CD4-positive, alpha-beta memory T cell (primary cell): ENCODE data around the gene OTUD5. TPM values are rescaled to one million over a fixed set of nuclear protein-coding genes. Genes with fewer than 3 reads are reported as not detected.

Experiments used
- CTCF ChIA-PET: fragments of 350-600 bp; sonication (Branson Sonifier 250); formaldehyde crosslinking; loops from one replicate; lab custom pipeline; 2021; ENCODE audit warnings: inconsistent platforms; ENCODE audit not compliant: partially characterized antibody; lab: Charles Lee
- POLR2A ChIA-PET: fragments of 350-600 bp; sonication (Branson Sonifier 250); formaldehyde crosslinking; loops from one replicate; lab custom pipeline; 2021; ENCODE audit not compliant: partially characterized antibody; lab: Charles Lee
- DNase-seq, 5 donors: peaks; one replicate each; pipeline versions ENCODE4 v3.0.0 to v3.0.0-alpha.2; 2020 to 2022; ENCODE audit warnings: mixed read lengths in 1 of 5
- H3K27ac ChIP-seq: one replicate; pipeline ENCODE4 v1.7.0; 2013; ENCODE audit warnings: low read depth, low read length
- H3K27me3 ChIP-seq: 2 replicates; pipeline ENCODE4 v1.7.0; 2013; ENCODE audit warnings: mild to moderate bottlenecking, low read length, moderate library complexity; ENCODE audit not compliant: insufficient read depth
- H3K36me3 ChIP-seq: 2 replicates; pipeline ENCODE4 v1.7.0; 2013; ENCODE audit warnings: mild to moderate bottlenecking, low read length, moderate library complexity; ENCODE audit not compliant: insufficient read depth
- H3K4me1 ChIP-seq: 2 replicates; pipeline ENCODE4 v1.7.0; 2013; ENCODE audit warnings: mild to moderate bottlenecking, low read length, moderate library complexity; ENCODE audit not compliant: insufficient read depth
- H3K4me3 ChIP-seq, 2 donors: one replicate each; pipeline ENCODE4 v1.7.0; 2013; ENCODE audit warnings: low read length in 2 of 2, mild to moderate bottlenecking in 1 of 2
- H3K9me3 ChIP-seq, 2 donors: one replicate each; pipeline ENCODE4 v1.7.0; 2013; ENCODE audit warnings: low read length in 2 of 2, control low read depth in 1 of 2; ENCODE audit not compliant: control insufficient read depth in 1 of 2
- H3K27ac Mint-ChIP-seq, 7 donors: one replicate each; pipeline ENCODE4 v1.8.0; 2020 to 2021; ENCODE audit warnings: mixed read lengths in 7 of 7, mild to moderate bottlenecking in 6 of 7, inconsistent platforms in 3 of 7, moderate library complexity in 3 of 7
- H3K27me3 Mint-ChIP-seq, 2 donors: one replicate each; pipeline ENCODE4 v1.8.0; 2020 to 2021; ENCODE audit warnings: mixed read lengths in 2 of 2
- H3K36me3 Mint-ChIP-seq, 2 donors: one replicate each; pipeline ENCODE4 v1.8.0; 2020 to 2021; ENCODE audit warnings: mixed read lengths in 2 of 2, inconsistent platforms in 1 of 2, mild to moderate bottlenecking in 1 of 2
- H3K4me1 Mint-ChIP-seq, 4 donors: one replicate each; pipeline ENCODE4 v1.8.0; 2020 to 2021; ENCODE audit warnings: mixed read lengths in 4 of 4, mild to moderate bottlenecking in 1 of 4
- H3K4me3 Mint-ChIP-seq, 8 donors: one replicate each; pipeline ENCODE4 v1.8.0; 2020 to 2021; ENCODE audit warnings: mixed read lengths in 8 of 8, mild to moderate bottlenecking in 7 of 8, moderate library complexity in 6 of 8, inconsistent platforms in 3 of 8
- H3K9me3 Mint-ChIP-seq, 8 donors: one replicate each; pipeline ENCODE4 v1.8.0; 2020 to 2021; ENCODE audit warnings: mixed read lengths in 8 of 8, mild to moderate bottlenecking in 5 of 8, inconsistent platforms in 3 of 8, moderate library complexity in 1 of 8
- intact Hi-C: fragments of 100-400 bp; cut with micrococcal nuclease; formaldehyde crosslinking; loops from one replicate; pipeline ENCODE4 v1.15.1; 2023
- polyA plus RNA-seq, 2 donors: library from polyadenylated mRNA; unstranded; fragments of 300-500 nt; fragmentation: Illumina TruSeq; gene quantifications; one replicate each; pipeline ENCODE4 v1.2.3, GENCODE V29; 2021
- total RNA-seq, 2 experiments: library from RNA; stranded (reverse); gene quantifications; one replicate each; pipeline ENCODE4 v1.2.3, GENCODE V29; 2021

The OTUD5 gene
- total and polyA plus RNA-seq, 4 experiments from 2014 or later: 16.5 to 94.5 (median 68.8) TPM

- H3K4me1 Mint-ChIP-seq: peaks cover 69 to 97% (median 85%) of the 10 kb centered on the region in 4 donors
- ChIA-PET POLR2A (interaction anchor here (1.0 to 11.3 kb wide), 16 partner anchors 10 to 291 kb away, joined by 3 to 235 read pairs (median 6); partner anchors contain the start of genes GRIPAP1, HDAC6, OTUD5 and PIM2), CTCF (interaction anchor here (0.8 to 4.2 kb wide), 7 partner anchors 9 to 291 kb away, joined by 3 to 23 read pairs (median 3); partner anchors contain the start of gene SLC35A2)
- peak overlapping the region; percentile 92 to 99 (median 96) for H3K27ac Mint-ChIP-seq
- intact Hi-C loops: loop anchor here (1.0 to 2.0 kb wide), 2 partner anchors 17 to 291 kb away; partner anchors contain the start of gene OTUD5
- no peaks in the 10 kb centered on the region for H3K27me3 Mint-ChIP-seq
- Histone ChIP-seq H3K4me1 (peaks cover 98% of the 10 kb centered on the region), H3K27ac (peak overlapping the region; percentile 94), H3K36me3 (no peaks in the 10 kb centered on the region), H3K27me3 (no peaks in the 10 kb centered on the region), H3K4me3 (peak overlapping the region in 1 of 2 donors; percentile 41), H3K9me3 (no peaks in the 10 kb centered on the region)
- peaks cover 0 to 7% (median 0%) of the 10 kb centered on the region in 8 donors for H3K9me3 Mint-ChIP-seq
- peak overlapping the region; percentile 71 to 87 (median 80) for H3K4me3 Mint-ChIP-seq
- H3K36me3 Mint-ChIP-seq: peaks cover 6 to 46% of the 10 kb centered on the region in 2 donors
- DNase-seq: peak; percentile 43 to 61 (median 54)
Measured at GRCh38 chrX:48939524-48940228, 17.7 kb downstream of the OTUD5 start.

DNA sequence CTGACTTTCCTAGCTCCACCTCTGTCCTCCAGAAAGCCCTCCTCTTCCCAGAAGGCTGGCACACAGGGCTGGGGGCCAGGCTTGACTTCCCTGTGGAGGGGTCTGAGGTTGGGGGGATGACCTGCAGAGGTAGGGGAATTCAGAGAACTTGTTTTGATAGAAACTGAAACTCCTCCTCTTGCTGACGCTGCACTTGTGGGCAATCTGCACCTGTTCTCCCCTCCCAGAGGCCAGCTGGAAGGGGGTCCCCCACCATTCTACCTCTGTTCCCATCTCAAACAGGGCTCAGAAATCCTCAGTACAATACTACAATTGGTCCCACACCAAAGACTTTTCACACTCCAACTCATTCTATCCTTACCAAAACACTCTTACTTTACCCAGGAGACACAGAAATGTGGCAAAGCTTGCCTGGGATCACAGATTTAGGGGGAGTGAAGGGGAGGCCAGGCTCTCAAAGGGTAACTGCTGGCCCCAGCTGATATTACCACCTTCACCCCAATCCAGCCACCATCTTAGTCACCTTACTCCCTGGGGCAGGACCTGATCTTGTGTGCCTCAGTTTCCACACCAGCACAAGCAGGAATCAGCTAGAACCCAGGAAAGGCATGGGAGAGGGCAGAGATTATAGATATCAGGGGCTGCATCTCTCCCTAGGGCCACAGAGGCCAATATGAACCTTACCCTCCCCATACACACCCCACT, 18.5 kb downstream of the OTUD5 start:
- Mint-ChIP-seq H3K9me3 (peaks cover 0 to 7% (median 0%) of the 10 kb centered on the region in 8 donors), H3K27ac (peak overlapping the region; percentile 92 to 99 (median 96)), H3K4me1 (peaks cover 72 to 98% (median 89%) of the 10 kb centered on the region in 4 donors), H3K36me3 (peaks cover 14 to 54% of the 10 kb centered on the region in 2 donors), H3K4me3 (peak overlapping the region; percentile 71 to 87 (median 80)), H3K27me3 (no peaks in the 10 kb centered on the region)
- H3K9me3 ChIP-seq: no peaks in the 10 kb centered on the region
- peak overlapping the region; percentile 94 for H3K27ac ChIP-seq
- ChIA-PET POLR2A (interaction anchor here (1.1 to 11.3 kb wide), 16 partner anchors 9 to 291 kb away, joined by 3 to 235 read pairs (median 6); partner anchors contain the start of genes GRIPAP1, HDAC6, OTUD5 and PIM2), CTCF (interaction anchor here (0.8 to 4.2 kb wide), 6 partner anchors 10 to 291 kb away, joined by 3 to 23 read pairs (median 8); no protein-coding TSS in a partner anchor)
- peaks cover 2% of the 10 kb centered on the region for H3K36me3 ChIP-seq
- intact Hi-C loops: loop anchor here (1.0 to 2.0 kb wide), 2 partner anchors 18 to 291 kb away; partner anchors contain the start of gene OTUD5
- peak; percentile 73 to 88 (median 78) for DNase-seq
- peaks cover 98% of the 10 kb centered on the region for H3K4me1 ChIP-seq
- peak overlapping the region; percentile 3 to 41 for H3K4me3 ChIP-seq
- H3K27me3 ChIP-seq: no peaks in the 10 kb centered on the region

DNA sequence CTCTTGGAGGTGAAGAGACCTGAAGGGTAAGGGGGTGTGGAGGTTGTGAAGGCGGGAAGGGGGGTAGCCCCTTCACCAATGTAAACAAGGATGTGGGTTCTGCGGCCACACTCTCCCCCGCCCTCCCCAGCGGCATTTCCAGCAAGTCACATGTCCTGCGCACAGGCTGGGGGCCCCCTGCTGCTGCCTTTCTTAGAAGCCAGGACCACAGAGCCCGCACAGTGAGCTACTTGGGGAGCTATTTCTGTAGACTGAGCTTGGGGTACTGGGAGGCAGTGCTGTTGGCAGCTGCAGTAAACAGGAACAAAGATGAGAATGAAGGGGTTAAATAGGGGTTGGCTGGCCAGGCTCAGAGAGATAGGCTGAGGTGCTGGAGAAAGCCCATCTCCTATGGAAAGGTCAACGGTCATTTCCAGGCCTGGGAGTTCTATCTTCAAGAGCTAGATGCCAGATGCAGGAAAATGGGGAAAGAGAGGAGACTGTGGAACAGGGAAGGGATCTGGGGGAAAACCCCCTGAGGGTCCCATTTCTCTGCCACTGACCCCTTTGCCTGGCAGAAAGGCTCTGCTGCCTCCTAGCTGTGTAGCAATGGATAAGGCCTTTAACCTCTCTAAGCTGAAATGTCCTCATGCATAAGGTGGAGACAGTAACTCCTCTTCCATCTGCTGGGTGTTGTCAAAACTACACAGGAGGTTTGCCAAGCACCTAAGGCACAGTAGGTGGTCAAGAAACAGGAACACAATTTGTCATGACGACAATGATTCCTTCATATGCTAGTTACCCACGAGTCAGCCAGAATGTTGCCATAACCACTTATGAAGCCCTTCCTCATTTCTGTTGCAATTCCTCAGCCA, 20.1 kb downstream of the OTUD5 start:
- H3K4me1 Mint-ChIP-seq: peaks cover 63 to 91% (median 80%) of the 10 kb centered on the region in 4 donors
- H3K36me3 ChIP-seq: peaks cover 5% of the 10 kb centered on the region
- H3K27ac Mint-ChIP-seq: peak overlapping the region; percentile 92 to 99 (median 96)
- peak overlapping the region; percentile 29 to 58 for H3K4me3 ChIP-seq
- CTCF ChIA-PET: interaction anchor here (0.9 to 4.2 kb wide), 14 partner anchors 9 to 289 kb away, joined by 3 to 23 read pairs (median 8); partner anchors contain the start of genes PIM2, PQBP1 and TIMM17B
- intact Hi-C loops: loop anchor here (1.0 to 2.0 kb wide), 4 partner anchors 8 to 306 kb away; partner anchors contain the start of gene PIM2
- H3K4me3 Mint-ChIP-seq: peak overlapping the region; percentile 73 to 87 (median 83)
- POLR2A ChIA-PET: interaction anchor here (0.6 to 11.3 kb wide), 20 partner anchors 9 to 254 kb away, joined by 3 to 235 read pairs (median 6); partner anchors contain the start of genes GRIPAP1, HDAC6, KCND1 and OTUD5
- no peaks in the 10 kb centered on the region for H3K27me3 ChIP-seq
- peak; percentile 92 to 95 (median 92) for DNase-seq
- H3K36me3 Mint-ChIP-seq: peaks cover 20 to 49% of the 10 kb centered on the region in 2 donors
- H3K27ac ChIP-seq: peak overlapping the region; percentile 94
- no peaks in the 10 kb centered on the region for H3K9me3 ChIP-seq
- no peaks in the 10 kb centered on the region for H3K27me3 Mint-ChIP-seq
- peaks cover 93% of the 10 kb centered on the region for H3K4me1 ChIP-seq
- H3K9me3 Mint-ChIP-seq: peaks cover 0 to 7% (median 0%) of the 10 kb centered on the region in 8 donors

DNA sequence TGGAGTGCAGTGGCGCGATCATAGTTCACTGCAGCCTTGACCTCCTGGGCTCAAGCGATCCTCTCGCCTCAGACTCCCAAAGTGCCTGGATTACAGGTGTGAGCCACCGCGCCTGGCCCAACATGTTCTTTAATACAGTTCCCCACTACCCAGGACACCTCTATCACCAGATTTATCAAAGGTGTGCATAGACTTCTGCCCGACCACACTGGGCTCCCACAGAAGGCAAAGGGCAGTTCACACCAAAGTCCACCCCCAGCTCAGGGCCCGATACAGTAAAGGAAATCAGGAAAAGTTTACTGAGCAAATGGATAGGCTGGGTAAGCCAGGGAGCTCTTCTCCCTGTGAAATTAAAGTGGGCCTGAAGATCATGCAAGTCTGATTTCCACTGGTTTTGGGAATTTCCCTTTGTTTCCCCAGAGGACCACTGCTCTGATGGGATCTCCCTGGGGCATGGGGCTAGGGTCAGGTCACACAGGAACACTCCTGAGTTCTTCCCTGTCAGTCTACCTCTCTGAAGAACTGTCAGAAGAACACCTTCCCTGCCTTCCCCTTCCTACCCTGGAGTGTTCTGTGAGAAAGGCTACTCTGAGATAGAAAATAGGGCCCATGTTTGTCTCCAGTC, 20.9 kb downstream of the OTUD5 start:
- H3K4me3 Mint-ChIP-seq: peak overlapping the region; percentile 73 to 87 (median 83)
- peaks cover 20 to 43% of the 10 kb centered on the region in 2 donors for H3K36me3 Mint-ChIP-seq
- H3K27me3 Mint-ChIP-seq: no peaks in the 10 kb centered on the region
- POLR2A ChIA-PET: interaction anchor here (0.9 to 11.3 kb wide), 17 partner anchors 9 to 253 kb away, joined by 3 to 235 read pairs (median 10); partner anchors contain the start of genes GRIPAP1, KCND1, OTUD5 and PIM2
- H3K9me3 ChIP-seq: no peaks in the 10 kb centered on the region
- H3K4me1 Mint-ChIP-seq: peaks cover 56 to 83% (median 73%) of the 10 kb centered on the region in 4 donors
- peaks cover 85% of the 10 kb centered on the region for H3K4me1 ChIP-seq
- H3K9me3 Mint-ChIP-seq: peaks cover 0 to 5% (median 0%) of the 10 kb centered on the region in 8 donors
- intact Hi-C loops: loop anchor here (1.0 to 2.0 kb wide), 4 partner anchors 9 to 305 kb away; partner anchors contain the start of gene PIM2
- H3K36me3 ChIP-seq: peaks cover 5% of the 10 kb centered on the region
- H3K27ac Mint-ChIP-seq: peak overlapping the region; percentile 92 to 99 (median 96)
- peak overlapping the region in 1 of 2 donors; percentile 58 for H3K4me3 ChIP-seq
- CTCF ChIA-PET: interaction anchor here (0.9 to 4.2 kb wide), 12 partner anchors 10 to 288 kb away, joined by 3 to 23 read pairs (median 10); partner anchors contain the start of genes PIM2, PQBP1 and TIMM17B
- no peaks in the 10 kb centered on the region for H3K27me3 ChIP-seq
- H3K27ac ChIP-seq: peak overlapping the region; percentile 94
- no peak for DNase-seq

DNA sequence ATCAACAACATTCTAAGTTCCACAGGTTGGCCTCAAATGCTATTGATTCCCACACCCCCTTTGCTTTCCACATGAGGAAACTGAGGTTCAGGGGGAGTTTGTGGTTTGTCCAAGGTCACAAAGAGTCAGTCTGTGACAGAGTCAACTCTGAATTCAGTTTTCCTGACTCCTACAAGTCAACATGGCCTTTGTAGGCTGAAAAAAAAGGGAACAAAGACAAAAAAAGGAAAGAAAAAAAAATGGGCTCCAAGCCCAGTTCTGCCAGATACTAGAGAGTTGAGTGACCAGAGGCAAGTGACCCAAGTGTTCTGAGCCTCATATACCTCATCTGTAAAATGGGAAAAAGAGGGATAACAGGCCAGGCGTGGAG, 22.1 kb downstream of the OTUD5 start:
- H3K36me3 Mint-ChIP-seq: peaks cover 21 to 49% of the 10 kb centered on the region in 2 donors
- Histone ChIP-seq H3K9me3 (no peaks in the 10 kb centered on the region), H3K4me1 (peaks cover 73% of the 10 kb centered on the region), H3K4me3 (no peak overlapping the region), H3K36me3 (peaks cover 5% of the 10 kb centered on the region), H3K27ac (peak overlapping the region; percentile 68), H3K27me3 (no peaks in the 10 kb centered on the region)
- peaks cover 0 to 5% (median 0%) of the 10 kb centered on the region in 8 donors for H3K9me3 Mint-ChIP-seq
- peaks cover 49 to 75% (median 65%) of the 10 kb centered on the region in 4 donors for H3K4me1 Mint-ChIP-seq
- no peaks in the 10 kb centered on the region for H3K27me3 Mint-ChIP-seq
- ChIA-PET CTCF (interaction anchor here (2.8 kb wide), 1 partner anchor 43 kb away, joined by 17 read pairs; no protein-coding TSS in a partner anchor), POLR2A (interaction anchor here (1.5 to 11.3 kb wide), 3 partner anchors 8 to 22 kb away, joined by 4 to 235 read pairs (median 10); partner anchors contain the start of gene PIM2)
- no peak for DNase-seq
- peak overlapping the region in 6 of 8 donors; percentile 39 to 80 (median 70) for H3K4me3 Mint-ChIP-seq
- intact Hi-C loops: no loop called here
- peak overlapping the region; percentile 95 to 99 (median 97) for H3K27ac Mint-ChIP-seq
